ENCODE results near the gene SNRPD3. TPM values are rescaled to one million over a fixed set of nuclear protein-coding genes. Genes with fewer than 3 reads are reported as not detected.
A peak's percentile ranks its signal among the peaks of the same experiment; 100 is the strongest.

The SNRPD3 gene
- total RNA-seq, 1 donor from 2014 or later: 37.7 TPM

- DNase-seq (ENCODE audit: low spot score) (no peak), ATAC-seq (peak; percentile 52)
Observed at GRCh38 chr22:24565077-24565476, 9.3 kb downstream of the SNRPD3 start.

GRCh38 chr22:24566899-24567511 is 11.2 kb downstream of the SNRPD3 start:
- DNase-seq (ENCODE audit: low spot score): no peak
- ATAC-seq: no peak

- DNase-seq (ENCODE audit: low spot score) (no peak), ATAC-seq (peak; percentile 4)
Observed at GRCh38 chr22:24567668-24568067, 11.9 kb downstream of the SNRPD3 start.

GRCh38 chr22:24571266-24571665 is 15.5 kb downstream of the SNRPD3 start:
- DNase-seq (ENCODE audit: low spot score) (no peak), ATAC-seq (peak; percentile 17)

- ATAC-seq (peak; percentile 67), DNase-seq (ENCODE audit: low spot score) (no peak)
Observed at GRCh38 chr22:24576778-24577177, 21.0 kb downstream of the SNRPD3 start.

GRCh38 chr22:24578355-24579257 is 22.8 kb downstream of the SNRPD3 start:
- ATAC-seq (peak; percentile 65), DNase-seq (ENCODE audit: low spot score) (no peak)

- DNase-seq (ENCODE audit: low spot score): no peak
- no peak for ATAC-seq
Observed at GRCh38 chr22:24579258-24579601, 23.4 kb downstream of the SNRPD3 start.

GRCh38 chr22:24580276-24580675 is 24.5 kb downstream of the SNRPD3 start:
- no peak for DNase-seq (ENCODE audit: low spot score)
- ATAC-seq: no peak

GRCh38 chr22:24582056-24582814 is 26.4 kb downstream of the SNRPD3 start:
- DNase-seq (ENCODE audit: low spot score) (no peak), ATAC-seq (no peak)

- DNase-seq (ENCODE audit: low spot score) (no peak), ATAC-seq (peak; percentile 53)
Observed at GRCh38 chr22:24583221-24584165, 27.7 kb downstream of the SNRPD3 start.

- DNase-seq (ENCODE audit: low spot score): no peak
- ATAC-seq: no peak
Observed at GRCh38 chr22:24584166-24584790, 28.5 kb downstream of the SNRPD3 start.

GRCh38 chr22:24584871-24585411 is 29.1 kb downstream of the SNRPD3 start:
- ATAC-seq: no peak
- no peak for DNase-seq (ENCODE audit: low spot score)

GRCh38 chr22:24585461-24585860 is 29.7 kb downstream of the SNRPD3 start:
- DNase-seq (ENCODE audit: low spot score) (no peak), ATAC-seq (no peak)

GRCh38 chr22:24585927-24586546 is 30.2 kb downstream of the SNRPD3 start:
- no peak for ATAC-seq
- DNase-seq (ENCODE audit: low spot score): no peak

- ATAC-seq (no peak), DNase-seq (ENCODE audit: low spot score) (no peak)
Observed at GRCh38 chr22:24587251-24587650, 31.5 kb downstream of the SNRPD3 start.

- no peak for DNase-seq (ENCODE audit: low spot score)
- ATAC-seq: no peak
Observed at GRCh38 chr22:24587948-24588347, 32.1 kb downstream of the SNRPD3 start.

GRCh38 chr22:24588381-24588756 is 32.6 kb downstream of the SNRPD3 start:
- ATAC-seq: no peak
- DNase-seq (ENCODE audit: low spot score): no peak

GRCh38 chr22:24588757-24589481 is 33.1 kb downstream of the SNRPD3 start:
- no peak for ATAC-seq
- DNase-seq (ENCODE audit: low spot score): no peak
